ENCODE data around the gene BMAL1.

BMAL1 gene

GRCh38 chr11:13318498-13319295 lies 41.1 kb downstream of the BMAL1 start:
- DNase-seq: no peak

- no peak for DNase-seq
Measured at GRCh38 chr11:13320688-13321087, 43.1 kb downstream of the BMAL1 start.

- DNase-seq: no peak
Measured at GRCh38 chr11:13321431-13321830, 43.8 kb downstream of the BMAL1 start.

GRCh38 chr11:13324141-13324540 lies 46.6 kb downstream of the BMAL1 start:
- no peak for DNase-seq

GRCh38 chr11:13324709-13325108 lies 47.1 kb downstream of the BMAL1 start:
- DNase-seq: no peak

GRCh38 chr11:13327421-13327820 lies 49.8 kb downstream of the BMAL1 start:
- peak; percentile 74 for DNase-seq

GRCh38 chr11:13328286-13328685 lies 50.7 kb downstream of the BMAL1 start:
- peak; percentile 55 for DNase-seq

- DNase-seq: peak; percentile 99
Measured at GRCh38 chr11:13329670-13330356, 52.2 kb downstream of the BMAL1 start.

- no peak for DNase-seq
Measured at GRCh38 chr11:13332124-13332523, 54.5 kb downstream of the BMAL1 start.

- DNase-seq: no peak
Measured at GRCh38 chr11:13333456-13333957, 55.9 kb downstream of the BMAL1 start.

GRCh38 chr11:13334034-13334786 lies 56.6 kb downstream of the BMAL1 start:
- DNase-seq: no peak

GRCh38 chr11:13335319-13335718 lies 57.7 kb downstream of the BMAL1 start:
- DNase-seq: peak; percentile 69

GRCh38 chr11:13336246-13336878 lies 58.8 kb downstream of the BMAL1 start:
- DNase-seq: peak; percentile 59

GRCh38 chr11:13338019-13338426 lies 60.4 kb downstream of the BMAL1 start:
- DNase-seq: no peak

- no peak for DNase-seq
Measured at GRCh38 chr11:13338427-13339069, 61.0 kb downstream of the BMAL1 start.

GRCh38 chr11:13339195-13340153 lies 61.9 kb downstream of the BMAL1 start:
- DNase-seq: no peak

GRCh38 chr11:13341026-13341425 lies 63.4 kb downstream of the BMAL1 start:
- no peak for DNase-seq

- DNase-seq: no peak
Measured at GRCh38 chr11:13343067-13343466, 65.5 kb downstream of the BMAL1 start.

- DNase-seq: peak; percentile 65
Measured at GRCh38 chr11:13343931-13344717, 66.5 kb downstream of the BMAL1 start.

- no peak for DNase-seq
Measured at GRCh38 chr11:13344818-13345217, 67.2 kb downstream of the BMAL1 start.

Measured in NCI-H1092 treated with DMSO at 0.1 percent for 48 hours (cell line).